HT-29 (cell line): Measurements from ENCODE around the gene SLC29A4. TPM values are rescaled to one million over a fixed set of nuclear protein-coding genes. Genes with fewer than 3 reads are reported as not detected.
"Not testable (repeated sequence)": the region's sequence is repeated elsewhere in the genome, so short reads cannot be mapped to it uniquely, and the experiment has no call there.

Experiments
- DNase-seq: peaks from one replicate; pipeline ENCODE4 v3.0.0-alpha.2; 2015; ENCODE audit warnings: low spot score
- total RNA-seq: library from RNA; depleted of rRNA; stranded (reverse); fragments of >200 nt; shearing (Covaris generic); gene quantifications from 2 replicates; pipeline ENCODE4 v1.2.3, GENCODE V29; 2014; rRNA removed

SLC29A4 gene, protein sequence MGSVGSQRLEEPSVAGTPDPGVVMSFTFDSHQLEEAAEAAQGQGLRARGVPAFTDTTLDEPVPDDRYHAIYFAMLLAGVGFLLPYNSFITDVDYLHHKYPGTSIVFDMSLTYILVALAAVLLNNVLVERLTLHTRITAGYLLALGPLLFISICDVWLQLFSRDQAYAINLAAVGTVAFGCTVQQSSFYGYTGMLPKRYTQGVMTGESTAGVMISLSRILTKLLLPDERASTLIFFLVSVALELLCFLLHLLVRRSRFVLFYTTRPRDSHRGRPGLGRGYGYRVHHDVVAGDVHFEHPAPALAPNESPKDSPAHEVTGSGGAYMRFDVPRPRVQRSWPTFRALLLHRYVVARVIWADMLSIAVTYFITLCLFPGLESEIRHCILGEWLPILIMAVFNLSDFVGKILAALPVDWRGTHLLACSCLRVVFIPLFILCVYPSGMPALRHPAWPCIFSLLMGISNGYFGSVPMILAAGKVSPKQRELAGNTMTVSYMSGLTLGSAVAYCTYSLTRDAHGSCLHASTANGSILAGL
- 7.1 and 8.5 TPM in 2 replicates for total RNA-seq

- no peak for DNase-seq
These were observed at the start of gene SLC29A4 for GRCh38 chr7:5282543-5283316. Gene SLC29A4, plus strand, starts transcription at chr7:5282943. Its CDS starts 4,874 bp downstream, at chr7:5287817.

DNA sequence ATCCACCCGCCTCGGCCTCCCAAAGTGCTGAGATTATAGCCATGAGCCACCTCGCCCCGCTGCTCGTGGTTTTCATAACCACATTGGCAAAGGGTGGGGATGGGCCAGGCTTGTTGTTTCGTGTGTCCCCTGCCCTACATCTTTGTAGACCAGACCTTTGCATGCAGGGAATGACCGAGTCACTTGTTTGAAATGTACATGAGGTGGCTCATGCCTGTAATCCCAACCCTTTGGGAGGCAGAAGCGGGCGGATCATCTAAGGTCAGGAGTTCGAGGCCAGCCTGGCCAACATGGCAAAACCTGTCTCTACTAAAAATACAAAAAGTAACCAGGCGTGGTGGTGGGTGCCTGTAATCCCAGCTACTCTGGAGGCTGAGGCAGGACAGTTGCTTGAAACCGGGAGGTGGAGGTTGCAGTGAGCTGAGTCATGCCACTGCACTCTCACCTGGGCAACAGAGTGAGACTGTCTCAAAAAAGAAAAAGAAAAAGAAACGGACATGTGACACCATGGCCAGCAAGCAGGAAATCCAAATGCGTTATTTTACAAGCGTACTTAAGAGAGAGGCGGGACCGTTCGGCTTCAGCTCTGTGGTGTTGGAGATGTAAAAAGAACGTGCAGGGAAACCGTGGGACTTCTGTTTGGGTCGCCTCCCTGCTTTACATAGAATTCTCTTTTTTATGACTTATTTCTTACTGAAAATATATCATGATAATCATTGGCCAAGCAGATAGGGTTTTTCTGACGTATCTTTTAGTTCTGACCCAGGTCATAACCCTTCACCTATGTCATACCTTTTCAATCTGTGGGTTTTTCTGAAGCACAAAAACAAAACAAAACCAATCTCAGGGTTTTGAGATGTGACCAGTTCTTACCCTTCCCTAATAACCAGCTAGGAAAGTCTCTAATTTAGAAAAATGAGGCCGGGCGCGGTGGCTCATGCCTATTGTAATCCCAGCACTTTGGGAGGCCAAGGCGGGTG lies 47.6 kb upstream of the SLC29A4 start:
- peak; percentile 59 for DNase-seq

GRCh38 chr7:5237286-5237685 lies 45.5 kb upstream of the SLC29A4 start:
- DNase-seq: no peak

DNA sequence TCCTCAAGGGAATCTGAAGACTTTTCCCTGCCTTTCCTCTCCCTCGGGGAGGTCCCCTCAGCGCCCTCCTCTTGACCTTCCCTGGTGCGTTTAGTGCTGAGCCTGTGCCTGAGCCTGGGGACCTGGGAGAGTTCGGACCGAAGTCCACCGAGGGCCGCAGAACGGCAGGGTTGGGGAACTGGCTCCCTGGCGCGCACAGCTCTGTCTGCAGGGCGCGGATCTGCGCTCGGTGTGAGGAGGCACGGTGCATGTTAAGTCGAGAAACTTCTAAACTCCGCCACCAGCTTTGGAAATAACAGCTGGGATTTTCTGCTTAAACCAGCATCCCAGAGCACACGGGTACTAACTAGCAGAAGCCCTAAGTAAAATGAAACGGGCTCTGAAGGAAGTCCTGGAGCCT lies 44.2 kb upstream of the SLC29A4 start:
- DNase-seq: no peak

GRCh38 chr7:5243261-5243660 lies 39.5 kb upstream of the SLC29A4 start:
- no peak for DNase-seq

- DNase-seq: no peak
These were observed 34.4 kb upstream of the SLC29A4 start for GRCh38 chr7:5248201-5248885.

- DNase-seq: not testable (repeated sequence)
These were observed 32.0 kb upstream of the SLC29A4 start for GRCh38 chr7:5250787-5251186.

DNA sequence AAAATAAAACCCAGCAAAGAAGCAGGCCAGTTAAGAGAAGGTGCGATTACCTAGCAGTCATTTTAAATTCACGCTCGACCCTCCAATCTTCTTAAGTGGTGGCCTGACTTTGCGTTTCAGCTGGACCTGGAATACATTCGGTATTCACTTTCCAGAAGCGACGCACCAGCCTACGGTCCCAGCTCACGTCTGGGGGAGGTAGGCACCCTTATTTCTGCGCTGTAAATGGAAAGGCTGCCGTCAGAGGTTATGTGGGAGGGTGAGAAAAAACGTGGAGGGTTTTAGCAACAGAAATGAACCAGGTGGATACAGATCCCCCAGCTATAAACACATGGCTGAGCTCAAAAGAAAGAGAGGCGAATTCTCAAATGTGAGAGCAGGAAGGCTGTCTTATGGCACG lies 29.2 kb upstream of the SLC29A4 start:
- DNase-seq: not testable (repeated sequence)

- not testable (repeated sequence) for DNase-seq
These were observed 28.4 kb upstream of the SLC29A4 start for GRCh38 chr7:5254371-5254770.

- DNase-seq: no peak
These were observed 26.9 kb upstream of the SLC29A4 start for GRCh38 chr7:5255832-5256231.

GRCh38 chr7:5260530-5261068 lies 22.1 kb upstream of the SLC29A4 start:
- not testable (repeated sequence) for DNase-seq

GRCh38 chr7:5263066-5263465 lies 19.7 kb upstream of the SLC29A4 start:
- DNase-seq: not testable (repeated sequence)

DNA sequence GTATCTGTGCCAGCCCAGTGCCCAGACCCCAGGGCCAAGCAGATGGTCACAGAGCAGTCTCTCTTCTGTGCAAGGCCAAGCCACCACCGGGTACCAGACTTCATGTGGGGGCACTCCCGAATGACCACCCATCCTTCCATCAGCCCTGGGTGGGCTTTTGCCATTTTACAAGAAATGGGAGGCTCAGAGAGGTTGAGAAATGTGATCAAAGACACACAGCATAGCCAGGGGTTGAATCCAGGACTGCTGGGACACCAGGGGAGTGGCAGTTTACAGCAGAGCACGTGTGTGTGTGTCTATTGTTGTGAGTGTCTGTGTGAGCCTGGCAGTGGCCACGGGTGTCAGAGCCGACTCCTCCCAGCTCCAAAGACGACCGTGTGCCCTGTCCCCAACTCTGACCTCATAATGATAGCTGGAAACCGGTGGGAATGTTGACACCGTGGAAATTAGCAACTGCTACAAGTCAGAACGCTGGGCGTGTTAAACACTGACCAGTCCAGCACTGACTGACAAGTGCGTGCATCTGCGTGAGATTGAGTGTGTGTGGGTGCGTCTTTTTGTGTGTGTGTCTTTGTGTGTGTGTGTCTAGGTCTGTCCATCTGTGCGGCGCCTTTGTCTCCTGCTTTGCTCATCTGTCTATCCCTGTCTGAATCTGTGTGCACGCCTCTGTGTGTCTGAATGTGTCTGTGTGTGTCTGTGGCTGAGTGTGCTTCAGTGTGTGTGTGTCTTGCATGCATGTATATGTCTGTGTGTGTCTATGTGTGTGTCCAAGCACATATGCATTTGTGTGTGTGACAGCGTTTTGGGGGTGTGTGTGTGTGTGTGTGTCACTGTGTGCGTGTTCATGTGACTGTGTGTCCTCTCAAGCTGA lies 17.2 kb upstream of the SLC29A4 start:
- no peak for DNase-seq

DNA sequence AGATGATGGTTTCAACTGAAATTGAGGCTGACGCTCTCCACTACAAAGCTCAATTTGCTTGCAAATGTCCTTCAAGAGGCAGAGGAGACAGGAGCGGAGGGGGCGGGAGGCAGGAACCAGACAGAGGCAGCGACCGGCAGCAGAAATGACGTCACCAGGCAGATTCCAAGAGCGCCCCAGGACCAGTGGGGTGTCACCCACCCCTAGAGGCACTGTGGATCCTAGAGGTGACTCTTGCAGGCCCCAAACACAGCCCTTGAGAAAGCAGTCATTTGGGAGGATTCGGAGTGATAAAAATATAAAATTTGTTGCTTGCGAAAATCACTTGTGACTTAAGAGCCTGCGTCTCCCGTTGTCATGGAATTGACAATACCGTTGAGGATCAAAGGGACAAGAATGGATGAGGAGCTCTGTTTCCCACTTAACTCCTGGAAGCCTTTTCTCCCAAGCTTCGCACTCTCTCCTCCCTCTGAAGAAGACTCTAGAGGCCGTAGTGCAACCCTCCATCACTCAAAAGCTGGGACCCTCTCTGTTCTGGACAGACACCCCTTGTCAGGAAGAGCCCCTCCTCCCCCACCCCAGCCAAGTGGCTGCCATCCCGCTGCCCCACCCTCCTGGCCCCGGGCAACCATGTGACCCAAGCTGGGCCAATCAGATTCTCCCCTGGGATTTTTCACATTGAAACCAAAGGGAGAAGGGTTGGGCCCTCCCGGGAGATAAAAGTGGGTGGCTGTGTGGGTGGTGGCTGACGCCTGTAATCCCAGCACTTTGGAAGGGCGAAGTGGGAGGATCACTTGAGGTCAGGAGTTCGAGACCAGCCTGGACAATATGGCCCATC lies 16.3 kb upstream of the SLC29A4 start:
- DNase-seq: no peak

DNA sequence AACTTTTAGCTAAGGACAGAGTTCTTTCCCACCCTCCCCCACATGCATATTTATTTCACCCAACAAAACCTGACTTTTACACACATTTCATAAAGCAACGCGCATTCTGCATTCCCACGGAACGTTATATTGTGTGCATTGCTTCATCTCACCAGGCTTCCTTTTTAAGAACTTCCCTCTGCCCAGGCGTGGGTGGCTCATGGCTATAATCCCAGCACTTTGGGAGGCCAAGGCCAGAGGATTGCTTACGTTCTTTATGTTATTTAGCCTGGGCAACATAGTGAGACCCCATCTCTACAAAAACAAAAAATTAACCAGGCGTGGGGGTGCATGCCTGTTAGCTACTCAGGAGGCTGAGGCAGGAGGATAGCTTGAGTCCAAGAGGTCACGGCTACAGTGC lies 14.9 kb upstream of the SLC29A4 start:
- not testable (repeated sequence) for DNase-seq

DNA sequence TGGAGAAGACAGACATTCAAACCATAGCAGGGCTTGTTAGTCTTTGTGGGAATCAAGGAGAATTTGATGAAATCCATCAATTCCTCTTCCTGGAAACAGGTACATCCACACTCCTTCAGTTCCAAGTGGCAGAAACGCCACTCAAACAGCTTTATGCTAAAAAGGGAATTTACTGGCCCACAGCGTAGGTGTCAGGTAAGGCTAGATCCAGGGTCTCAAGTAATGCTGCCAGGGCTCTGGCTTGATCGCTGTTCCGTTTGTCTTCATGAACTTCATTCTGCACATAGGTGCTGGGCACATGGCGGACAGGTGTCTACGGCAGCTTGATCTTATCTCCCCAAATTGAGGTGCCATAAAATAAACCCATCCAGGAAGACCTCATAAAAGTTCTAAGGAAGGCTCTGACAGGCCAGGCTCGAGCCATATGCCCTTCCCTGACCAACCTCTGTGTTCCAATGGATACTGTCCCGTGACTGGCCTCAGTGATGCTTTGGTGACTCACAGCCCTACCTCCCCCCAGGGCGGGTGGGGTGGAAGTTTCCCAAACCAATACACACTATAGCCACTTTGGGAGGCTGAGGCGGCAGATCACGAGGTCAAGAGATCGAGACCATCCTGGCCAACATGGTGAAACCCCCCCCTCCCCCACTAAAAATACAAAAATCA lies 12.6 kb upstream of the SLC29A4 start:
- DNase-seq: not testable (repeated sequence)

GRCh38 chr7:5270788-5271187 lies 12.0 kb upstream of the SLC29A4 start:
- no peak for DNase-seq
